Inflammatory macrophage treated with lipopolysaccharide for 4 hours (primary cell): ENCODE measurements around the gene LILRB5.
"Not testable (repeated sequence)": the region's sequence is repeated elsewhere in the genome, so short reads cannot be mapped to it uniquely, and the experiment has no call there.

ENCODE experiments used
- DNase-seq: peaks from one replicate; pipeline ENCODE4 v3.0.0-alpha.2; 2020

The LILRB5 gene

DNA sequence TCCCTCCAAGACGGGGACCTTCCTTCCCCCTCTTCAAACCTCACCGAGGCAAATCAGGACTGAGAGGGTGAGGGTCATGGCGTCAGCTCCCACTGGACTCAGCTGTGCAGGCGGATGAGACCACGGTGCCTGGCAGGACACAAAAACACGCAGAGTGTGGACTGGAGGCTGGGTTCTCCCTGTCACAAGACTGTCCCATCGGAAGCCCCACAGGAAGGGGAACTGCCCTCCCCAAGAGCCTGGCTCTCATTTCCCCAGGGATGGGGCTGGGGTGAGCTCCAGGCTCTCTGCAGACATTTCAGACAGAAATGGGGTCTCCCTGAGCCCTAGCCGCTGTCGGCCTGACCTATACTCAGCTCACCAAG lies at the start of gene LILRB5:
Gene LILRB5 (minus strand): TSS at position 158 of the 365 bp plus-strand sequence. CDS start 80 bp downstream, at position 78.
- DNase-seq, result no peak

GRCh38 chr19:54305141-54305540 lies 48.1 kb upstream of the LILRB5 start:
- no peak for DNase-seq

GRCh38 chr19:54302257-54302656 lies 45.2 kb upstream of the LILRB5 start:
- DNase-seq, result peak; percentile 83

DNA sequence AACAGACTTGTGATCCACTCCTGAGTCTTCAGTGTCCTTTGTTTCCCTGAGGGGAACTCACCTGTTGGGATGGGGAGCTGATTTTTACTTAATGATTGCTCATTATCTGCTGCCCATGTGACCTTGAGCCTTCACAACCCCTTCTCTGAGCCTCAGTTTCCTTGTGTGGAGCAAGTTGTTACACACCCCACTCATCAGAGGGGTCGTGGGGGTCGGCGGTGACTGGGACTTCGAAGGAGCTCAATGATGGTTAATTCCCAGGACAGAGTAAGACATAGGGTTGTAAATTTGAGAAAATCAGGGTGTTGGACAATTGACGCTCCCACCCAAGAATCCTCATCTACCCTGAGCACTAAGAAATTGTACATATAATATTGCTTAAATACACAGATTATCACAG lies 42.4 kb upstream of the LILRB5 start:
- DNase-seq, result no peak

DNA sequence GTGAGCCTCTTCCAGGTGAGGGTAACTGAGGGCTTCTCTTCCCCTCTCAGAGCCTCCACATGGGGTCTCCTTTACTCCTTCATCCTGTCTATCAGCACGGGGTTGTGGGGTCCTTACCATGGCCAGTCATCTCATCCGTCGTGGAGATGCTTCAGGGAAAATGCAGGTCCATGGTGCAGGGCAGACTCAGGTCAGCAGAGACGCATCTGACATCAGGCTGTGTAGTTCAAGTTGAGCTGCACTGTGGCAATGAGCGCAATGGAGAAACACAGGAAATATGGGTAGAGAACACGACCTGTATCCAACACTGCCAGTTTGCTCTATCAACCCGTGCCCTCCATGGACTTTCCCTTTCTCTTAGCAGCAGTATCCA lies 42.0 kb upstream of the LILRB5 start:
- no peak for DNase-seq

DNA sequence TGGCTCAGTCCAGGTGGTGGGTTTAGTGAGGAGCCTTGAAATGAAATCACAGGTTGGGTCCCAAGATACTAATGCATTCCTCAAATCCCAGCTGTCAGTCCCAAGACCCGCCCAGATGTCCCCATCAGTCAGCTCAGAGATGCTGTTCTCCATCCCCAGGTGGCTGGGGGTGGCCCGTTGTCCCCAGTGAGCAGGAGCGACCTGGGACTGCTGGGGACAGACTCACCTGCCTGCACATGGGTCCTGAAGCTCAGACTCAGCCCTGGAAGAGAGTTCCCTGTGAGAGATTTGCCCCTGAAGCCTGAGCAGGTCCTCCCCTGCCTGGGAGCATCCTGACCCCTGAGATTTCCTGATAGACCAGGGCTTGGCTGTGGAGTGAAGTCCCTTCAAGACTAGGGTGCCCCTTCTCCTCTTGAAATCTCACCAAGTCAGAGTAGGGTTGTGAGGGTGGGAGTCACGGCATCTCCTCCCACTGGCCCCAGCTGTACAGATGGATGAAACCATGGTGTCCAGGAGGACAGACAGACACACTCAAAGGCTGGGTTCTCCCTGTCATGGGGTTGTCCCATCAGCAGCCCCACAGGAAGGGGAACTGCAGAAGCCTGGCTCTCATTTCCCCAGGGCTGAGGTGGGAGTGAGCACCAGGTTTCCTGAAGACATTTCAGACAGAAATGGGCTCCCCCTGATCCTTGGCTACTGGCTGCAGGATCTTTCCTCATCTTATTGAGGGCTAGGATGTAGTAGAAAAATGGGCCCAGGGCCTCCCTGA lies 41.5 kb upstream of the LILRB5 start:
- DNase-seq, result peak; percentile 66

GRCh38 chr19:54297759-54298305 lies 40.8 kb upstream of the LILRB5 start:
- peak; percentile 60 for DNase-seq

GRCh38 chr19:54294539-54294938 lies 37.5 kb upstream of the LILRB5 start:
- DNase-seq, result no peak

GRCh38 chr19:54289160-54289559 lies 32.1 kb upstream of the LILRB5 start:
- peak; percentile 86 for DNase-seq

GRCh38 chr19:54287456-54287855 lies 30.4 kb upstream of the LILRB5 start:
- DNase-seq, result no peak

DNA sequence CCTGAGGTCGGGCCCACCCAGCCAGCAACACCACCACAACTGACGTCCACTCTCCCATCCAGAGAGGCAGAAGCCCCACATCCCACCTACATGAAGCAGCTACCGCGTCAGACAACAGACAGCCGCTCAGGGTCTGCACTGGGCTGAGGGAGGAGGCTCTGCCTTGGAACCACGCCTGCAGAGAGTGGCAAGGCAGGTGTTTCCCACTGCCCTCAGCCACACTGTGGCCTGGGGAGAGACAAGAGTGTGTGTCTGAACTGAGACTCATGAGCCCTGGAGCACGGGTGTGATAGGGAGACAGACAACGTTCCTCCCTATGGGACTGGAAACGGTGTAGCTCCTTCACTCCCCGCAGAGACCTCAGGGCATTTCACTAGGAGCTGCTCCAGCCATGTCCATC lies 29.2 kb upstream of the LILRB5 start:
- DNase-seq, result not testable (repeated sequence)

- DNase-seq, result not testable (repeated sequence)
Measured at GRCh38 chr19:54285427-54286056, 28.5 kb upstream of the LILRB5 start.

GRCh38 chr19:54282686-54283470 lies 25.8 kb upstream of the LILRB5 start:
- DNase-seq, result peak; percentile 85

DNA sequence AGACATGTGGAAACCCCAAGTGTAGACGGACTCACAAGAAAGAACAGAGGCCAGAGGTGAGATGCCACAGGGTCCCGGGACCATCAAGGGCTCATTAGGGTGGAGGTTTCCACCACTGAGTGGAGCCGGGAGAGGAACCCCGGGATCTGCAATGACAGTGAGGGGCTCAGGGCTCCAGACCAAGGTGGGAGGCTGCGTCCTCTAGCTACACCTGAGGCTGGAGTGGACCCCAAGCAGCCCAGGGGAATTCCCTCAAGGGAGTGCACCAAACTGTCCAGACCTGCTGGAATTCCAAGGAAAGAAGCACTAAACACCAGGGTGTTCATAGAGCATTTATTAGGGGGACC lies 24.6 kb upstream of the LILRB5 start:
- not testable (repeated sequence) for DNase-seq

GRCh38 chr19:54281007-54281728 lies 24.1 kb upstream of the LILRB5 start, which contains the start of gene LILRB2:
TSS of gene LILRB2 (minus strand) at chr19:54281110. CDS start at chr19:54280496, 614 bp downstream.
- DNase-seq, result peak; percentile 68

DNA sequence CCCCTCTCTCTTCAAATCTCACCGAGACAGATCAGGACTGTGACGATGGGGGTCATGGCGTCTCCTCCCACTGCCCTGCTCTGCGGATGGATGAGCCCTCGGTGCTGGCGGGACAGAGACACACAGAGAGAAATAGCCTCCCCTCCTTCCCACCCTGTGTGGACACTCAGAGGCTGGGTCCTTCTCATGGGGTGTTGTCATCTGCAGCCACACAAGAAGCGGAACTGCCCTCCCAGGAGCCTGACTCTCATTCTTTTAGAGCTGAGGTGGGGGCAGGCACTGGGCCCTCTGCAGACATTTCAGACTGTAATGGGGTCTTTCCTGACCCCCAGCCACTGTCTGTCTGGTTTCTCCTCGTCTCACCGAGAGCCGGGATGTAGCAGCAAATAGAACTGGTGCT lies 23.4 kb upstream of the LILRB5 start:
- DNase-seq, result peak; percentile 79

GRCh38 chr19:54280025-54280424 lies 23.0 kb upstream of the LILRB5 start:
- DNase-seq, result not testable (repeated sequence)

DNA sequence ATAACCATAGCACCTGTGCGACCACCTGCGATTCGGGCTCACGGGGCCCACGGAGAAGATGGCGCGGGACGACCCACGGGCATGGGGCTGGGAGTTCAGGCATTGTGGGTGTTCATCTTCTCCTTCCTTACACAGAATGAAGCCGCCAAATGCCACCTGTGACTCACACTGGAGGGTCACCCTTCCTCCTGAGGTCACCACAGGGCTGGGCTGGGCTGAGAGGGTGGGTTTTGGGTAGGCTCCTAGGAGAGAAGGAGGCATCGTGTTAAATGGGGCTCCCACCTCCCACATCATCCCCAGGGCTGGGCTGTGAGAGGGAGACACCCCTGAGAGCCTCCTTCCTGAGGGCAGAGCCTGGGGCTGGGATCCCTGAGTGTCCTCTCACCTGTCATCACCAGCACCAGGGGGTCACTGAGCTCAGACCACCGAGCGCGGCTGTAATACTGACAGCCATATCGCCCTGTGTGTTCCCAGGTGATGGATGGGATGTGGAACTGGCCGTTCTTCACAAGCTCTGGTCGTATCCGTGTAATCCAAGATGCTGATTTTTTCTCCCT lies 22.4 kb upstream of the LILRB5 start:
- DNase-seq, result peak; percentile 43

- DNase-seq, result not testable (repeated sequence)
Measured at GRCh38 chr19:54278571-54279195, 21.6 kb upstream of the LILRB5 start.

DNA sequence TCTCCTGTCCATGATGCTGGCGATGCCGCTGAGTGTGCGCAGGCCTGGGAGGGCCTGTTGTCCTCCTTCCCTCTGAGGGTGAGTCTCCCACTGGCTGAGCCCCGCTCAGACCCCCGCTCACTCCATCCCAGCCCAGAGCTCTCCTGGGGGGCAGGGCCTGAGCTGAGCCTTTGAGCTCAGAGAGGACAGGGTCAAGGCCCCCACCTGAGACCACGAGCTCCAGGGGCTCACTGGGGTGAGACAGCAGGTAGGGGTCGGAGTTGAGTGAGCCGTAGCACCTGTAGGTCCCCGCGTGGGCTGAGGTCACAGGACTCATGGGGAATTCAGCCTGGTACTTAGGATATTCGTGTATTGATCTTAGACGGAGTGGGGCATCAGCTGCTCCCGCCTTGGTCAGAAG lies 21.0 kb upstream of the LILRB5 start:
- not testable (repeated sequence) for DNase-seq

GRCh38 chr19:54277111-54277615 lies 20.1 kb upstream of the LILRB5 start:
- DNase-seq, result not testable (repeated sequence)

DNA sequence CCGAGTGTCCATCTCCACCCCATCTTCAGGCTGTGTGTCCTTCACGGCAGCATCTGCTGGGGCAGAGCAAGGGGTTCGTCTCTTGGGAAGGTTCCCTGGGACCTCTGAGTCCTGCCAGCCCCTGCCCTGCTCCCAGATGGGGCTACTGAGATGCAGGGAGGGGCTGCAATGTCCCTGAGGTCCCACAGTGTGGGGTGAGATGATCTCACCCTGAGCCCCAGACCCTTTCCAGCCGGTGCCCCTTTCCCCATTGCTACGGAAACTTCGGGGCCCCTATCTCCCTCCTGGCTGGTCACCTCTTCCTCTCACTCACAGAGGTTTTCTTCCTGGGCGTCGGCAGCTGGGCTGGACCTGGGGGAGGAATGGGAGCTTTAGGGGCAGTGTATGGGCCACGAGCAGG lies 18.9 kb upstream of the LILRB5 start:
- no peak for DNase-seq
